ENCODE data around the gene FAM107B. TPM values are rescaled to one million over a fixed set of nuclear protein-coding genes. Genes with fewer than 3 reads are reported as not detected.

The FAM107B gene
- total and polyA plus RNA-seq, 2 of the 13 experiments (the other 11 are each of a cell fraction or from before 2014, with no cell fraction given), result 15.7 to 24.8 TPM

GRCh38 chr10:14556285-14556956, 218.3 kb downstream of the FAM107B start (continued):
- TF ChIP-seq, protein P1, sequence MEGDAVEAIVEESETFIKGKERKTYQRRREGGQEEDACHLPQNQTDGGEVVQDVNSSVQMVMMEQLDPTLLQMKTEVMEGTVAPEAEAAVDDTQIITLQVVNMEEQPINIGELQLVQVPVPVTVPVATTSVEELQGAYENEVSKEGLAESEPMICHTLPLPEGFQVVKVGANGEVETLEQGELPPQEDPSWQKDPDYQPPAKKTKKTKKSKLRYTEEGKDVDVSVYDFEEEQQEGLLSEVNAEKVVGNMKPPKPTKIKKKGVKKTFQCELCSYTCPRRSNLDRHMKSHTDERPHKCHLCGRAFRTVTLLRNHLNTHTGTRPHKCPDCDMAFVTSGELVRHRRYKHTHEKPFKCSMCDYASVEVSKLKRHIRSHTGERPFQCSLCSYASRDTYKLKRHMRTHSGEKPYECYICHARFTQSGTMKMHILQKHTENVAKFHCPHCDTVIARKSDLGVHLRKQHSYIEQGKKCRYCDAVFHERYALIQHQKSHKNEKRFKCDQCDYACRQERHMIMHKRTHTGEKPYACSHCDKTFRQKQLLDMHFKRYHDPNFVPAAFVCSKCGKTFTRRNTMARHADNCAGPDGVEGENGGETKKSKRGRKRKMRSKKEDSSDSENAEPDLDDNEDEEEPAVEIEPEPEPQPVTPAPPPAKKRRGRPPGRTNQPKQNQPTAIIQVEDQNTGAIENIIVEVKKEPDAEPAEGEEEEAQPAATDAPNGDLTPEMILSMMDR (CRISPR knock-in tag; IDR thresholded peaks at IDR 0.05), result peak; percentile 81
- TF ChIP-seq NFRKB (IDR thresholded peaks at IDR 0.05) (no peak), ZNF225 (CRISPR knock-in tag; IDR thresholded peaks at IDR 0.05) (no peak), ZNF513 (CRISPR knock-in tag; conservative IDR thresholded peaks at IDR 0.05) (no peak), THAP11 (CRISPR knock-in tag; IDR thresholded peaks at IDR 0.05) (no peak), SRSF9 (IDR thresholded peaks at IDR 0.05; ENCODE audit: borderline replicate concordance, insufficient read depth, low read depth, low read length, poor library complexity, severe bottlenecking) (no peak), ZMYM4 (CRISPR knock-in tag; IDR thresholded peaks at IDR 0.05) (0 out of 2 replicates have a peak, but pooled peaks have one; percentile 39), FLYWCH1 (CRISPR knock-in tag; IDR thresholded peaks at IDR 0.05) (no peak), ARNTL (CRISPR knock-in tag; IDR thresholded peaks at IDR 0.05) (no peak)
- TF ChIP-seq, protein P2, sequence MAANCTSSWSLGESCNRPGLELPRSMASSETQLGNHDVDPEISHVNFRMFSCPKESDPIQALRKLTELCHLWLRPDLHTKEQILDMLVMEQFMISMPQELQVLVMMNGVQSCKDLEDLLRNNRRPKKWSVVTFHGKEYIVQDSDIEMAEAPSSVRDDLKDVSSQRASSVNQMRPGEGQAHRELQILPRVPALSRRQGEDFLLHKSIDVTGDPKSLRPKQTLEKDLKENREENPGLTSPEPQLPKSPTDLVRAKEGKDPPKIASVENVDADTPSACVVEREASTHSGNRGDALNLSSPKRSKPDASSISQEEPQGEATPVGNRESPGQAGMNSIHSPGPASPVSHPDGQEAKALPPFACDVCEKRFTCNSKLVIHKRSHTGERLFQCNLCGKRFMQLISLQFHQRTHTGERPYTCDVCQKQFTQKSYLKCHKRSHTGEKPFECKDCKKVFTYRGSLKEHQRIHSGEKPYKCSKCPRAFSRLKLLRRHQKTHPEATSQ (CRISPR knock-in tag; IDR thresholded peaks at IDR 0.05; ENCODE audit: borderline replicate concordance), result no peak
- TF ChIP-seq, protein P3, sequence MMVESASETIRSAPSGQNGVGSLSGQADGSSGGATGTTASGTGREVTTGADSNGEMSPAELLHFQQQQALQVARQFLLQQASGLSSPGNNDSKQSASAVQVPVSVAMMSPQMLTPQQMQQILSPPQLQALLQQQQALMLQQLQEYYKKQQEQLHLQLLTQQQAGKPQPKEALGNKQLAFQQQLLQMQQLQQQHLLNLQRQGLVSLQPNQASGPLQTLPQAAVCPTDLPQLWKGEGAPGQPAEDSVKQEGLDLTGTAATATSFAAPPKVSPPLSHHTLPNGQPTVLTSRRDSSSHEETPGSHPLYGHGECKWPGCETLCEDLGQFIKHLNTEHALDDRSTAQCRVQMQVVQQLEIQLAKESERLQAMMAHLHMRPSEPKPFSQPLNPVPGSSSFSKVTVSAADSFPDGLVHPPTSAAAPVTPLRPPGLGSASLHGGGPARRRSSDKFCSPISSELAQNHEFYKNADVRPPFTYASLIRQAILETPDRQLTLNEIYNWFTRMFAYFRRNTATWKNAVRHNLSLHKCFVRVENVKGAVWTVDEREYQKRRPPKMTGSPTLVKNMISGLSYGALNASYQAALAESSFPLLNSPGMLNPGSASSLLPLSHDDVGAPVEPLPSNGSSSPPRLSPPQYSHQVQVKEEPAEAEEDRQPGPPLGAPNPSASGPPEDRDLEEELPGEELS (CRISPR knock-in tag; IDR thresholded peaks at IDR 0.05), result no peak
